Adrenal gland (tissue), 5 donors: ENCODE results near the gene MAPK11.

ENCODE experiments used
- CTCF ChIP-seq, 6 experiments: fragments of 450-650 bp in 4 of 6; fragments of 200-600 bp in 2 of 6; sonication (generic) in 1 of 6; IDR thresholded peaks; 1 replicate in 5 of 6; 2 replicates in 1 of 6; pipeline versions ENCODE4 v1.5.1 to v1.8.0; 2016 to 2021; ENCODE audit warnings: antibody characterized with exemption in 6 of 6, mild to moderate bottlenecking in 2 of 6, moderate library complexity in 1 of 6
- POLR2A ChIP-seq, 2 donors: fragments of 450-650 bp; IDR thresholded peaks; one replicate each; pipeline ENCODE4 v1.6.1; 2017; ENCODE audit warnings: antibody characterized with exemption in 2 of 2, mild to moderate bottlenecking in 2 of 2, moderate library complexity in 1 of 2
- donor health status: DM: no; HTN: no; CAD: no.

DNA sequence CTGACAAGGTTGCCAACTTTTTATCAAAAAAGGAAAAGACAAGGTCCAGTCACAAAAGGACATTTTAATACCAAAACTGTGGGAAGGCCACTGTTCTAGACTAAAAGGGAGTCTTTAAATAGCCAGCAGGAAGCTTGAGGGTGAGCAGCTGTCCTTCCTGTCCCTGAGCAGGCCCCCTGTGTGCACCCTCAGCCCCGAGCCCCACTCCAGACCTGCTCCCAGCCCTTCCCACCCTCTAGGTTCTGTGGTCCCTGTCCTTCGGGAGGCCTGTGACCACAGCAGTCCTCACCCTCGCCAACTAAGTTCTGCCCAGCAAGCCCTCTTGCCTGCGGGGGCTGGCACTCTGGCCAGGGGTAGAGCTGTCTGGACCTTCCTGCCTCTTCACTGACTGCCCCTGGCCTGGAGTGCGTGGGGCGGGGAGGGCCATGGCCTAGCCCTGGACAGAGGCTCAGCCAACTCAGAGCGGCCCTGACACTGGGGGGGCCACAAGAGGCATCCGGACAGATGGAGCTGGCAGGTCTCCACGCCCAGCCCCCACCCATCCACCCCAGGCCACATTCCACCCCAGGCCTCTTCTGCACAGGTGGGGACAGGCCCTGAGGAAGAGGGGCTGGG lies 38.9 kb upstream of the MAPK11 start:
- TF ChIP-seq CTCF (IDR thresholded peaks at IDR 0.05) (no peak), POLR2A (IDR thresholded peaks at IDR 0.05) (no peak)
